ENCODE measurements around the gene ZNF786.
"Not testable (repeated sequence)": the region's sequence is repeated elsewhere in the genome, so short reads cannot be mapped to it uniquely, and the experiment has no call there.

Gene ZNF786

GRCh38 chr7:149099058-149099457, 8.5 kb upstream of the ZNF786 start:
- no peak for DNase-seq (ENCODE audit: low read depth)
- TF ChIP-seq, protein P1, sequence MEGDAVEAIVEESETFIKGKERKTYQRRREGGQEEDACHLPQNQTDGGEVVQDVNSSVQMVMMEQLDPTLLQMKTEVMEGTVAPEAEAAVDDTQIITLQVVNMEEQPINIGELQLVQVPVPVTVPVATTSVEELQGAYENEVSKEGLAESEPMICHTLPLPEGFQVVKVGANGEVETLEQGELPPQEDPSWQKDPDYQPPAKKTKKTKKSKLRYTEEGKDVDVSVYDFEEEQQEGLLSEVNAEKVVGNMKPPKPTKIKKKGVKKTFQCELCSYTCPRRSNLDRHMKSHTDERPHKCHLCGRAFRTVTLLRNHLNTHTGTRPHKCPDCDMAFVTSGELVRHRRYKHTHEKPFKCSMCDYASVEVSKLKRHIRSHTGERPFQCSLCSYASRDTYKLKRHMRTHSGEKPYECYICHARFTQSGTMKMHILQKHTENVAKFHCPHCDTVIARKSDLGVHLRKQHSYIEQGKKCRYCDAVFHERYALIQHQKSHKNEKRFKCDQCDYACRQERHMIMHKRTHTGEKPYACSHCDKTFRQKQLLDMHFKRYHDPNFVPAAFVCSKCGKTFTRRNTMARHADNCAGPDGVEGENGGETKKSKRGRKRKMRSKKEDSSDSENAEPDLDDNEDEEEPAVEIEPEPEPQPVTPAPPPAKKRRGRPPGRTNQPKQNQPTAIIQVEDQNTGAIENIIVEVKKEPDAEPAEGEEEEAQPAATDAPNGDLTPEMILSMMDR (IDR thresholded peaks at IDR 0.05; ENCODE audit: low read length, missing control alignments): no peak
- no peak overlapping the region for H3K4me3 ChIP-seq (replicated peaks; ENCODE audit: low read depth, low read length)

GRCh38 chr7:149097088-149097487, 6.6 kb upstream of the ZNF786 start:
- TF ChIP-seq, protein P1 (IDR thresholded peaks at IDR 0.05; ENCODE audit: low read length, missing control alignments): no peak
- DNase-seq (ENCODE audit: low read depth): peak; percentile 29
- H3K4me3 ChIP-seq (replicated peaks; ENCODE audit: low read depth, low read length): no peak overlapping the region

DNA sequence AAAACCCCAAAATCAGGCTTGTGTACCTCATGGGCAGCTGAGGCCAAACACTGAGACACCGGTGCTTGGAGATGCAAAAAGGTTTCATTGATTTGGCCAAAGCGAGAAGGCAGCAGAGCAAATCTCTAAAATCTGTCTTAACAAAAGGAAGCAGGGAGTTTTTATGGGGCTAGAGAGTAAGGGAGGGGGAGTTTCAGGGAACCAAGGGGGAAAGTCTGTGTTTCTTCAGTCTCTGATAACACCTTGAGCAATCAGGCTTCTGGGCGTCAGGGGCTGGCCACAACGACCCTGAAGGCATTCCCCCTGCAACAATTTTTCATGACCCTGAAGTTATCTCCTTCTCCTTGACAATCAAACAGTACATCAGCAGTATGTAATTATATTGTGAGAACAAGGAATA, 2.7 kb upstream of the ZNF786 start:
- TF ChIP-seq, protein P1 (IDR thresholded peaks at IDR 0.05; ENCODE audit: low read length, missing control alignments): no peak
- no peak for DNase-seq (ENCODE audit: low read depth)
- H3K4me3 ChIP-seq (replicated peaks; ENCODE audit: low read depth, low read length): no peak overlapping the region

GRCh38 chr7:149092244-149092643, 1.7 kb upstream of the ZNF786 start:
- DNase-seq (ENCODE audit: low read depth); H3K4me3 ChIP-seq (replicated peaks; ENCODE audit: low read depth, low read length): not testable (repeated sequence)

GRCh38 chr7:149087376-149087775, 3.1 kb downstream of the ZNF786 start:
- TF ChIP-seq, protein P1 (IDR thresholded peaks at IDR 0.05; ENCODE audit: low read length, missing control alignments): no peak
- no peak for DNase-seq (ENCODE audit: low read depth)
- no peak overlapping the region for H3K4me3 ChIP-seq (replicated peaks; ENCODE audit: low read depth, low read length)

- TF ChIP-seq, protein P1 (IDR thresholded peaks at IDR 0.05; ENCODE audit: low read length, missing control alignments): no peak
- no peak overlapping the region for H3K4me3 ChIP-seq (replicated peaks; ENCODE audit: low read depth, low read length)
- no peak for DNase-seq (ENCODE audit: low read depth)
These were observed 4.7 kb downstream of the ZNF786 start for GRCh38 chr7:149085866-149086265.

- TF ChIP-seq, protein P1 (IDR thresholded peaks at IDR 0.05; ENCODE audit: low read length, missing control alignments): no peak
- DNase-seq (ENCODE audit: low read depth): no peak
- H3K4me3 ChIP-seq (replicated peaks; ENCODE audit: low read depth, low read length): no peak overlapping the region
These were observed 6.1 kb downstream of the ZNF786 start for GRCh38 chr7:149084407-149084806.

Measured in fibroblast of pulmonary artery (primary cell).